Right lobe of liver (tissue), 6 donors: ENCODE data around the gene THRAP3. TPM values are rescaled to one million over a fixed set of nuclear protein-coding genes. Genes with fewer than 3 reads are reported as not detected.
"Not testable (repeated sequence)": the region's sequence is repeated elsewhere in the genome, so short reads cannot be mapped to it uniquely, and the experiment has no call there.

ENCODE experiments used
- ATAC-seq, 4 donors: fragments of 200-7000 bp; cut with Tn5 transposase; one replicate each; pipeline ENCODE4 v1.9.1; 2020; ENCODE audit warnings: mild to moderate bottlenecking in 4 of 4, moderate library complexity in 4 of 4
- DNase-seq, 3 donors: peaks; one replicate each; pipeline ENCODE4 v3.0.0-alpha.2; 2020
- H3K27ac ChIP-seq, 3 donors: fragments of 200-600 bp; one replicate each; pipeline ENCODE4 v1.8.0; 2022
- H3K27me3 ChIP-seq, 2 donors: fragments of 200-600 bp; one replicate each; pipeline ENCODE4 v1.8.0; 2022
- H3K36me3 ChIP-seq, 4 donors: fragments of 200-600 bp; sonication (generic) in 1 of 4; one replicate each; pipeline versions ENCODE4 v1.5.1 to v1.8.0; 2017 to 2022; ENCODE audit warnings: control low read depth in 1 of 4
- H3K4me1 ChIP-seq, 4 donors: fragments of 200-600 bp; sonication (generic) in 1 of 4; one replicate each; pipeline versions ENCODE4 v1.5.1 to v1.8.0; 2017 to 2022; ENCODE audit warnings: control low read depth in 1 of 4
- H3K4me3 ChIP-seq, 3 donors: fragments of 200-600 bp; one replicate each; pipeline ENCODE4 v1.8.0; 2022
- H3K9me3 ChIP-seq, 4 donors: fragments of 200-600 bp; sonication (generic) in 1 of 4; one replicate each; pipeline versions ENCODE4 v1.5.1 to v1.8.0; 2017 to 2022; ENCODE audit warnings: control low read depth in 1 of 4
- POLR2A ChIP-seq: fragments of 450-650 bp; IDR thresholded peaks from one replicate; pipeline ENCODE4 v1.6.1; 2017; ENCODE audit warnings: antibody characterized with exemption, mild to moderate bottlenecking
- WGBS: methylation state at CpG from one replicate; pipeline ENCODE4 v1.1.6; 2018; ENCODE audit warnings: low coverage, low lambda C conversion rate; ENCODE audit not compliant: insufficient coverage; ENCODE audit errors: missing lambda C conversion rate; 5-methylcytosine and 5-hydroxymethylcytosine counted together
- intact Hi-C, 2 donors: fragments of 100-400 bp; cut with DNase I; formaldehyde crosslinking; loops; one replicate each; pipeline versions ENCODE4 v1.11.2 to v1.14.1; 2022
- total RNA-seq, 6 experiments: library from RNA; depleted of rRNA in 2 of 6; stranded (reverse); fragments of >200 nt in 2 of 6; fragmentation: NEBNext Ultra II Directional in 3 of 6; extraction: Animal tissue kit (Norgen Biotek cat#: 25700) in 3 of 6; gene quantifications; one replicate each; pipeline versions ENCODE4 v1.1.0 to v1.2.4, GENCODE V29; 2016 to 2023
- TF ChIP-seq, protein P1 (sequence below), 4 donors: fragments of 200-600 bp in 3 of 4; fragments of 450-650 bp in 1 of 4; IDR thresholded peaks; one replicate each; pipeline versions ENCODE4 v1.5.1 to v1.8.0; 2016 to 2022; ENCODE audit warnings: antibody characterized with exemption in 4 of 4, mild to moderate bottlenecking in 2 of 4
- donor health status: DM: no; HTN: yes; CAD: no.
- donor health status: DM: no; HTN: no; CAD: no.
- donor health status: DM: no; HTN: no; CAD: no.
- donor health status: DM: no; HTN: yes; CAD: no.
- donor health status: DM: no; HTN: yes; CAD: no.

Gene THRAP3
- total RNA-seq, 6 experiments from 2014 or later: 33.7 to 53.6 (median 40.7) TPM

DNA sequence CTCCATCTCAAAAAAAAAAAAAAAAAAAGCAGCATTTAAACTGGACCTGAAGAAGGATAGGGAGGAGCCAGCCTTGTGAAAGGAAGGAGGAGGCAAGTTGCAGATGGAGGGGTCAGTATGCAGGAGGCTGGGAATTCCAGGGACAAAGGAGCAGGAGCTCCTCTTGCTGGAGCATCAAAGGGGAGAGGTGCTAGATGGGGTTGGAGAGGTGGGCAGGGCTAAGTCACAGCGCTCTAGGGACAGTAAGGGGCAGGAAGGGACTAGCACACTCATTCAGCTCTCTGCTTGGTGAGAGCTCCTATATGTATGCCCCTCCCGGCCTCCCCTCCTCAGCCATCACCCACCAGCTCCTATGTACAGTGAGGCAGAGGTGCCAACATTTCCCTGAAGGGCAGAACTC is 41.5 kb upstream of the THRAP3 start:
- H3K27me3 ChIP-seq: no peaks in the 10 kb centered on the region
- TF ChIP-seq POLR2A: no peak
- TF ChIP-seq, protein P1, sequence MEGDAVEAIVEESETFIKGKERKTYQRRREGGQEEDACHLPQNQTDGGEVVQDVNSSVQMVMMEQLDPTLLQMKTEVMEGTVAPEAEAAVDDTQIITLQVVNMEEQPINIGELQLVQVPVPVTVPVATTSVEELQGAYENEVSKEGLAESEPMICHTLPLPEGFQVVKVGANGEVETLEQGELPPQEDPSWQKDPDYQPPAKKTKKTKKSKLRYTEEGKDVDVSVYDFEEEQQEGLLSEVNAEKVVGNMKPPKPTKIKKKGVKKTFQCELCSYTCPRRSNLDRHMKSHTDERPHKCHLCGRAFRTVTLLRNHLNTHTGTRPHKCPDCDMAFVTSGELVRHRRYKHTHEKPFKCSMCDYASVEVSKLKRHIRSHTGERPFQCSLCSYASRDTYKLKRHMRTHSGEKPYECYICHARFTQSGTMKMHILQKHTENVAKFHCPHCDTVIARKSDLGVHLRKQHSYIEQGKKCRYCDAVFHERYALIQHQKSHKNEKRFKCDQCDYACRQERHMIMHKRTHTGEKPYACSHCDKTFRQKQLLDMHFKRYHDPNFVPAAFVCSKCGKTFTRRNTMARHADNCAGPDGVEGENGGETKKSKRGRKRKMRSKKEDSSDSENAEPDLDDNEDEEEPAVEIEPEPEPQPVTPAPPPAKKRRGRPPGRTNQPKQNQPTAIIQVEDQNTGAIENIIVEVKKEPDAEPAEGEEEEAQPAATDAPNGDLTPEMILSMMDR (IDR thresholded peaks at IDR 0.05): no peak
- no CpG with 5 or more reads among the region's 2 CpGs for WGBS
- H3K9me3 ChIP-seq: no peaks in the 10 kb centered on the region
- intact Hi-C loops: loop anchor here in 1 of 2 donors (10.0 kb wide), 1 partner anchor 88 kb away; no protein-coding TSS in a partner anchor
- H3K27ac ChIP-seq: no peak overlapping the region
- no peak for DNase-seq
- H3K36me3 ChIP-seq: peaks cover 0 to 7% (median 1%) of the 10 kb centered on the region in 4 donors
- peaks cover 0 to 8% (median 3%) of the 10 kb centered on the region in 4 donors for H3K4me1 ChIP-seq
- no peak overlapping the region for H3K4me3 ChIP-seq
- ATAC-seq: no peak

DNA sequence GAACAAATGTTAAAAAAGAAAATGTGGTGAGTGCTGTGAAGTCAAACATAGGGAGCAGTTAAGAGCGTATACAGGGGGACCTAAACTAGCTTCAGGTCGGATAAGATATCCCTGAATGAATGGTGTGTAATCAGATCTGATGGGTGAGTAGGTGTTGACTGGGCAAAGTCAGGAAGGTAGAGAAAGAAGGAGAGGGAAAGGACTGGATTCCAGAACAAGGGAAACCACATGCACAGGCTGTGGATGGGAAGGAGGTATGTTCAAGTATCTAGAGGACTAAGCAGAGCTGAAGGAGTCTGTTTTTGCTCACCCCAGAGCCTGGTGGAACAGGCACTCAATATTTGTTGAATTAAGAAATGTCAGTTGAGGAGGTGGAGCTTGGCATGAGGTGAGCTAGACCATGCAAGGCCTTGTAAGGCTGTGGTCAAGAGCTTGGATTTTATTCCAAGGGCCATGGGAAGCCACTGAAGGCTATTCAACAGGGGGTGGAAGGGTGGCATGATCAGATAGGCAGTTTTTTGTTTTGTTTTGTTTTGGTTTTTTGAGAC is 40.9 kb upstream of the THRAP3 start:
- Histone ChIP-seq H3K27ac (no peak overlapping the region), H3K36me3 (peaks cover 0 to 7% (median 1%) of the 10 kb centered on the region in 4 donors), H3K27me3 (no peaks in the 10 kb centered on the region), H3K9me3 (no peaks in the 10 kb centered on the region), H3K4me3 (no peak overlapping the region), H3K4me1 (peaks cover 0 to 12% (median 3%) of the 10 kb centered on the region in 4 donors)
- no peak for DNase-seq
- intact Hi-C loops: loop anchor here in 1 of 2 donors (10.0 kb wide), 1 partner anchor 89 kb away; no protein-coding TSS in a partner anchor
- WGBS: 70% methylated on average over 2 of the region's 2 CpGs
- no peak for TF ChIP-seq POLR2A
- TF ChIP-seq, protein P1 (IDR thresholded peaks at IDR 0.05): no peak
- ATAC-seq: no peak

DNA sequence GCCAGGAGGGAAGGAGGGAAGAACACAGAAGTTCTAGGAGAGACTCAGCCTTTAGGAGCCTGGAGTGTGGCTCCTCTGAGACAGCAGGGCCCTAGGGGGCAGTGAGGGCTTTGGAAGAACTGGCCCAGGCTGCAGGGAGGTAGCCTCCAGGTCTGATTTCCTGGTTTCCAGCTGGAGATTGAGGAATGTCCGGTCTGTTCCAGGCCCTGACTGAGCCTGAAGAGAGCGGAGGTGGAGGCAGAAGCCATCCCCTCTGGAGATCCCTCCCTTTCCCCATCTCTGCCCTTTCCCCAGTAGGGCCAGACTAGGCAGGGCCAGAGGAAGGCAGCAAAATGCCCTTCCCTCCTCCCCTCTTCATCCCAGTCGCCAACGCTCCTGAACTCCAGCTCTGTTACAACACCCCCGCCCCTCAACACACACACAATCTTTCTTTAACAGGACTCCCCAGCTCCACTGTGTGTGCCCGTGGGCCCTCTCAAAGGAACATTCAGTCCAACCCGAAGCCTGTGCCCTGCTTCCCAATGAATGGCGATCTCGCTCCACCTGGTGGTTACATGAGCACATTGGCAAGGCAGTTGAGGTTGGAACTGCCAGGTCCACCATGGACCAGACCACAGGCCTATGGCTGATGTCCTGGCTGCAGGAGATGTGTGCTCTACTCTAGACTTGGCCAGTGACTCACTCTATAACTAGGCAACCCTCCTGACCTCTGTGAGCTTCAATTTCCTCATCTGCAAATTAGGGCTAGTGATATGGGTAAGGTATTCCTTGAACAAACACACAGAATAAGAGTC is 36.2 kb upstream of the THRAP3 start:
- peaks cover 0 to 5% (median 0%) of the 10 kb centered on the region in 4 donors for H3K4me1 ChIP-seq
- peak; percentile 98 to 100 (median 99) for ATAC-seq
- intact Hi-C loops: loop anchor here (5.0 to 10.0 kb wide), 2 partner anchors 36 to 93 kb away; no protein-coding TSS in a partner anchor
- 0% methylated on average over 7 of the region's 9 CpGs for WGBS
- H3K9me3 ChIP-seq: no peaks in the 10 kb centered on the region
- no peak overlapping the region for H3K4me3 ChIP-seq
- peak; percentile 78 to 87 (median 82) for DNase-seq
- H3K36me3 ChIP-seq: no peaks in the 10 kb centered on the region
- H3K27me3 ChIP-seq: no peaks in the 10 kb centered on the region
- TF ChIP-seq, protein P1 (IDR thresholded peaks at IDR 0.05): peak; percentile 84 to 96 (median 88)
- no peak for TF ChIP-seq POLR2A
- H3K27ac ChIP-seq: peak overlapping the region; percentile 19 to 58 (median 26)

DNA sequence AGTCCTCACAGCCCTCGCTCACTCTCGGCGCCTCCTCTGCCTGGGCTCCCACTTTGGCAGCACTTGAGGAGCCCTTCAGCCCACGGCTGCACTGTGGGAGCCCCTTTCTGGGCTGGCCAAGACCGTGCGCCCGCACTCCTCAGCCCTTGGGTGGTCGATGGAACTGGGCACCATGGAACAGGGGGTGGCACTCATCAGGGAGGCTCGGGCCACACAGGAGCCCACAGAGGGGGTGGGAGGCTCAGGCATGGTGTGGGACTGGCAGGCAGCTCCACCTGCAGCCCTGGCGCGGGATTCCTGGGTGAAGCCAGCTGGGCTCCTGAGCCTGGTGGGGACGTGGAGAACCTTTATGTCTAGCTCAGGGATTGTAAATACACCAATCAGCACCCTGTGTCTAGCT is 27.4 kb upstream of the THRAP3 start:
- H3K9me3 ChIP-seq, H3K4me3 ChIP-seq, H3K27ac ChIP-seq, ATAC-seq, H3K27me3 ChIP-seq, intact Hi-C loops, H3K4me1 ChIP-seq, DNase-seq, H3K36me3 ChIP-seq: not testable (repeated sequence)
- no CpG with 5 or more reads among the region's 12 CpGs for WGBS

DNA sequence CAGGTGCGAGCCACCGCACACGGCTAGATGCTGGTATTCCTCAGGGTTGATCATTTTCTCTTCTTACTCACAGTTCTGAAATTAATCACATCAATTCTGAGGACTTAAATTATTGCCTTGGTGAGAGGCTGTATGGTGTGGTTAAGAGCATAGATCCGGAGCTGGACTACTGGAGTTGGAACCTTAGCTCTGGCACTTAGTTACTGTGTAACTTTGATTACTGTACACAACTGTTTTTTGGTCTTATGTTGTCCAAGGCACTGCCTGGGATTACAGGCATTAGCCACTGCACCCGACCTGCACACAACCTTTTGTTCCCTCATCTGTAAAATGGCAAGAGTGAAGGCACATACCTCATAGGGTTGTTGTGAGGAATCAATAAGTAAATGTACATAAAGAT is 25.6 kb upstream of the THRAP3 start:
- Histone ChIP-seq H3K4me1 (peaks cover 0 to 8% (median 0%) of the 10 kb centered on the region in 4 donors), H3K36me3 (no peaks in the 10 kb centered on the region), H3K4me3 (no peak overlapping the region), H3K27ac (no peak overlapping the region), H3K9me3 (no peaks in the 10 kb centered on the region), H3K27me3 (no peaks in the 10 kb centered on the region)
- intact Hi-C loops: no loop called here
- 69% methylated on average over 5 of the region's 5 CpGs for WGBS
- DNase-seq: no peak
- TF ChIP-seq, protein P1 (IDR thresholded peaks at IDR 0.05): no peak
- TF ChIP-seq POLR2A: no peak
- ATAC-seq: peak; percentile 24 to 60 (median 41)
